ENCODE measurements around the gene FKBP4. TPM values are rescaled to one million over a fixed set of nuclear protein-coding genes. Genes with fewer than 3 reads are reported as not detected.

FKBP4 gene
- total RNA-seq, 6 experiments from 2014 or later = 27.0 to 124 (median 48.4) TPM

DNA sequence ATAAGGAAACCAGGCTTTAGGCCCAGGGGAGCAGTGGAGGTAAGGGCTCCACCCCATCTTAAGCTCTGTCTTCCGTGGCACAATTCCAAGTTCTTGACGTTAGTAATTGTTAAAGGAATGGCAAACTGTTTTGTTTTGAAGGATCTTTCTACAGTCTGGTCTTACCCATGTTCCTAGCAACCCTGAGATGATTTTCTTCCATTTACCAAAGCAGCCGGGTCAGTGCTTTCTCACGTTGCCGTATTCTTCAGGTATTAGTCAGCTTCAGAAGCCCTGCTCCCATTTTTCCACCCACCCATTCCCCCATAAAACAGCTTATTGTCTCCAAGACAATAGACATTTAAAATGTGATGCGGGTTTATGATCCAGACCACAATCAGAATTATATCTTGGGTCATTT, 29.8 kb downstream of the FKBP4 start:
- ATAC-seq = no peak
- WGBS (ENCODE audit: insufficient coverage, low coverage, low lambda C conversion rate, missing lambda C conversion rate) = 85% methylated on average over 6 of the region's 6 CpGs

GRCh38 chr12:2825132-2825531, 30.4 kb downstream of the FKBP4 start:
- Histone ChIP-seq H3K27me3 (no peaks in the 10 kb centered on the region), H3K4me1 (no peaks in the 10 kb centered on the region), H3K9me3 (no peaks in the 10 kb centered on the region), H3K4me3 (no peak overlapping the region), H3K36me3 (peaks cover 0 to 74% (median 27%) of the 10 kb centered on the region in 4 donors), H3K27ac (no peak overlapping the region)
- TF ChIP-seq CTCF (IDR thresholded peaks at IDR 0.05) (no peak), POLR2A (IDR thresholded peaks at IDR 0.05) (no peak)
- DNase-seq (no peak), ATAC-seq (no peak)
- intact Hi-C loops (cut with DNase I) = no loop called here
- WGBS (ENCODE audit: insufficient coverage, low coverage, low lambda C conversion rate, missing lambda C conversion rate) = 86% methylated on average over 4 of the region's 4 CpGs

More for the DNA sequence above, 29.8 kb downstream of the FKBP4 start:
- no peaks in the 10 kb centered on the region for H3K9me3 ChIP-seq
- TF ChIP-seq CTCF (IDR thresholded peaks at IDR 0.05) = no peak
- no peak for TF ChIP-seq POLR2A (IDR thresholded peaks at IDR 0.05)
- no peak overlapping the region for H3K4me3 ChIP-seq
- no peaks in the 10 kb centered on the region for H3K27me3 ChIP-seq
- intact Hi-C loops (cut with DNase I) = no loop called here
- H3K4me1 ChIP-seq = no peaks in the 10 kb centered on the region
- H3K36me3 ChIP-seq = peaks cover 0 to 78% (median 27%) of the 10 kb centered on the region in 4 donors
- H3K27ac ChIP-seq = no peak overlapping the region
- no peak for DNase-seq

DNA sequence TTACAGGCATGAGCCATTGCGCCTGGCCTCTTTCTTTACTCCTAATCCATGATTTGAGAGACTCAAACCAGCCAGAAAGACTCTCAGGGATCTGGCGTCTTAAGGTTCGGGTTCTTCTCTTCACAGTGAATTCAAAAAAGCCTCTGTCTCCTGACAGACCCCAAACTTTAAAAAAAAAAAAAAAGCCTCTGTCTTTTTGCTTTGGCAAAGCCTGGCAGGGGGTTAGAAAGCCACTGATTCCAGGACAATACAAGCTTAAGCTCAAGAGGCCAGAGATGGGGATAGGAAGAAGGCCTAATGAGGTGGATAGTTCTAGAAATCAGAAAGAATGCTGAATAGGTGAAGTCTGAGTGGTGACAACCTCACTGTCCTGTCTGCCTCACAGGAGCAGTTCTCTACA, 31.3 kb downstream of the FKBP4 start:
- Histone ChIP-seq H3K9me3 (no peaks in the 10 kb centered on the region), H3K4me3 (no peak overlapping the region), H3K27ac (no peak overlapping the region), H3K4me1 (no peaks in the 10 kb centered on the region), H3K27me3 (no peaks in the 10 kb centered on the region), H3K36me3 (peaks cover 0 to 70% (median 25%) of the 10 kb centered on the region in 4 donors)
- 88% methylated on average over 3 of the region's 3 CpGs for WGBS (ENCODE audit: insufficient coverage, low coverage, low lambda C conversion rate, missing lambda C conversion rate)
- TF ChIP-seq CTCF (IDR thresholded peaks at IDR 0.05) = no peak
- no peak for TF ChIP-seq POLR2A (IDR thresholded peaks at IDR 0.05)
- DNase-seq (no peak), ATAC-seq (no peak)
- intact Hi-C loops (cut with DNase I) = no loop called here

GRCh38 chr12:2826721-2827515, 32.1 kb downstream of the FKBP4 start:
- DNase-seq (no peak), ATAC-seq (no peak)
- intact Hi-C loops (cut with DNase I) = no loop called here
- no peaks in the 10 kb centered on the region for H3K27me3 ChIP-seq
- 77% methylated on average over 6 of the region's 14 CpGs for WGBS (ENCODE audit: insufficient coverage, low coverage, low lambda C conversion rate, missing lambda C conversion rate)
- H3K4me1 ChIP-seq = no peaks in the 10 kb centered on the region
- H3K36me3 ChIP-seq = peaks cover 0 to 62% (median 20%) of the 10 kb centered on the region in 4 donors
- no peaks in the 10 kb centered on the region for H3K9me3 ChIP-seq
- no peak overlapping the region for H3K4me3 ChIP-seq
- no peak overlapping the region for H3K27ac ChIP-seq
- no peak for TF ChIP-seq POLR2A (IDR thresholded peaks at IDR 0.05)
- TF ChIP-seq CTCF (IDR thresholded peaks at IDR 0.05) = no peak
